ENCODE measurements around the gene SSB. TPM values are rescaled to one million over a fixed set of nuclear protein-coding genes. Genes with fewer than 3 reads are reported as not detected.

The SSB gene
- polyA plus RNA-seq, 1 donor from 2014 or later, result 214 TPM

DNA sequence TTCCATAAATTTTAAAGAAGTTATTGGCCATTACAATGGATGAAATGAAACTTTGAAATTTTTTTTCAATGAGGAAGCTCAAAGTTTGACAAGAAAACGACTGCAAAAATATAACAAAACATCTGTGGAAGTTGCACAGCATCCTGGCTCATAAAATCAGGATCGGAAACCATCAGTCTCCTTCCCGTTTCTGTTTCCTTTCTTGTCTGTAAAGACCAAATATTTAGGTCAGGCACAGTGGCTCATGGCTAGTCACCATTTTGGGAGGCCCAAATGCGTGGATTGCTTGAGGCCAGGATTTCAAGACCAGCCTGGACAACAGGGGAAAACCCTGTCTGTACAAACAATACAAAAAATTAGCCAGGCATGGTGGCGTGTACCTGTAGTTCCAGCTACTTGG is 27.6 kb upstream of the SSB start:
- Histone ChIP-seq H3K4me2 (ENCODE audit: low read length) (no peak overlapping the region), H4K20me1 (ENCODE audit: insufficient read depth) (no peaks in the 10 kb centered on the region), H3K79me2 (replicated peaks; ENCODE audit: insufficient read depth, low read length) (no peaks in the 10 kb centered on the region), H3K9me2 (ENCODE audit: insufficient read depth, low read length) (no peaks in the 10 kb centered on the region), H3K36me3 (ENCODE audit: insufficient read depth, low read length) (peaks cover 5% of the 10 kb centered on the region), H3K9me3 (ENCODE audit: low read length) (no peaks in the 10 kb centered on the region), H2AFZ (ENCODE audit: low read depth, low read length) (no peak overlapping the region), H3K4me3 (ENCODE audit: low read length) (no peak overlapping the region), H3K9ac (ENCODE audit: low read length) (no peak overlapping the region), H3K27me3 (ENCODE audit: insufficient read depth, low read depth, low read length) (no peaks in the 10 kb centered on the region), H3K27ac (ENCODE audit: low read length) (no peak overlapping the region), H3F3A (ENCODE audit: insufficient read depth, low read length, poor library complexity, severe bottlenecking) (no peaks in the 10 kb centered on the region)
- no peak for TF ChIP-seq CTCF (IDR thresholded peaks at IDR 0.05; ENCODE audit: poor library complexity, severe bottlenecking)
- TF ChIP-seq POLR2AphosphoS5 (IDR thresholded peaks at IDR 0.05), result no peak

DNA sequence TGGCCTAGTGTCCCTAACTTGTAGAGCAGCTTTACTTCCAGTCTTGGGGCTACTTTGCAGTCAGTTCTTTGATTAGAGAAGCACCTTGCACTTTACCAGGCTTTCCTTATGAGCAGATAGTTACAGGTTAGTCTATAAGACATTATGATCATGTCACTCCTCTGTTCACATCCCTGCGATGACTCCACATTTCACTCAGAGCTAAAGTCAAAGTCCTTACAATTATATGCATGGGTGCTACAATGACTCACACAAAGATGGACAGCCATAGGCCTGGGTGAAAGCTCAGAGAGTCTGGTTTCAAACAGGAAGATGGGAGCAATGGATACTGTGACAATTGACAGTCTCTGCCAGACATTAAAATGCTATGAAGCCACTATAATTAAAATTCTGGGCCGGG is 27.1 kb upstream of the SSB start:
- Histone ChIP-seq H3F3A (ENCODE audit: insufficient read depth, low read length, poor library complexity, severe bottlenecking) (no peaks in the 10 kb centered on the region), H3K4me2 (ENCODE audit: low read length) (no peak overlapping the region), H4K20me1 (ENCODE audit: insufficient read depth) (no peaks in the 10 kb centered on the region), H3K36me3 (ENCODE audit: insufficient read depth, low read length) (peaks cover 5% of the 10 kb centered on the region), H3K79me2 (replicated peaks; ENCODE audit: insufficient read depth, low read length) (no peaks in the 10 kb centered on the region), H3K27me3 (ENCODE audit: insufficient read depth, low read depth, low read length) (no peaks in the 10 kb centered on the region), H3K9ac (ENCODE audit: low read length) (no peak overlapping the region), H3K4me3 (ENCODE audit: low read length) (no peak overlapping the region), H3K9me2 (ENCODE audit: insufficient read depth, low read length) (no peaks in the 10 kb centered on the region), H2AFZ (ENCODE audit: low read depth, low read length) (no peak overlapping the region), H3K27ac (ENCODE audit: low read length) (no peak overlapping the region), H3K9me3 (ENCODE audit: low read length) (no peaks in the 10 kb centered on the region)
- no peak for TF ChIP-seq EZH2 (IDR thresholded peaks at IDR 0.05; ENCODE audit: borderline replicate concordance, insufficient read depth, low read length, poor library complexity, severe bottlenecking)
- no peak for TF ChIP-seq MXI1 (conservative IDR thresholded peaks at IDR 0.05; ENCODE audit: poor library complexity, severe bottlenecking)
- TF ChIP-seq EP300 (conservative IDR thresholded peaks at IDR 0.05; ENCODE audit: poor library complexity, severe bottlenecking), result no peak
- no peak for TF ChIP-seq TAF1 (IDR thresholded peaks at IDR 0.05; ENCODE audit: low read depth)
- no peak for TF ChIP-seq CTCF (IDR thresholded peaks at IDR 0.05; ENCODE audit: poor library complexity, severe bottlenecking)
- TF ChIP-seq SMC3 (conservative IDR thresholded peaks at IDR 0.05; ENCODE audit: poor library complexity), result no peak
- TF ChIP-seq, protein P1, sequence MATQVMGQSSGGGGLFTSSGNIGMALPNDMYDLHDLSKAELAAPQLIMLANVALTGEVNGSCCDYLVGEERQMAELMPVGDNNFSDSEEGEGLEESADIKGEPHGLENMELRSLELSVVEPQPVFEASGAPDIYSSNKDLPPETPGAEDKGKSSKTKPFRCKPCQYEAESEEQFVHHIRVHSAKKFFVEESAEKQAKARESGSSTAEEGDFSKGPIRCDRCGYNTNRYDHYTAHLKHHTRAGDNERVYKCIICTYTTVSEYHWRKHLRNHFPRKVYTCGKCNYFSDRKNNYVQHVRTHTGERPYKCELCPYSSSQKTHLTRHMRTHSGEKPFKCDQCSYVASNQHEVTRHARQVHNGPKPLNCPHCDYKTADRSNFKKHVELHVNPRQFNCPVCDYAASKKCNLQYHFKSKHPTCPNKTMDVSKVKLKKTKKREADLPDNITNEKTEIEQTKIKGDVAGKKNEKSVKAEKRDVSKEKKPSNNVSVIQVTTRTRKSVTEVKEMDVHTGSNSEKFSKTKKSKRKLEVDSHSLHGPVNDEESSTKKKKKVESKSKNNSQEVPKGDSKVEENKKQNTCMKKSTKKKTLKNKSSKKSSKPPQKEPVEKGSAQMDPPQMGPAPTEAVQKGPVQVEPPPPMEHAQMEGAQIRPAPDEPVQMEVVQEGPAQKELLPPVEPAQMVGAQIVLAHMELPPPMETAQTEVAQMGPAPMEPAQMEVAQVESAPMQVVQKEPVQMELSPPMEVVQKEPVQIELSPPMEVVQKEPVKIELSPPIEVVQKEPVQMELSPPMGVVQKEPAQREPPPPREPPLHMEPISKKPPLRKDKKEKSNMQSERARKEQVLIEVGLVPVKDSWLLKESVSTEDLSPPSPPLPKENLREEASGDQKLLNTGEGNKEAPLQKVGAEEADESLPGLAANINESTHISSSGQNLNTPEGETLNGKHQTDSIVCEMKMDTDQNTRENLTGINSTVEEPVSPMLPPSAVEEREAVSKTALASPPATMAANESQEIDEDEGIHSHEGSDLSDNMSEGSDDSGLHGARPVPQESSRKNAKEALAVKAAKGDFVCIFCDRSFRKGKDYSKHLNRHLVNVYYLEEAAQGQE (IDR thresholded peaks at IDR 0.05; ENCODE audit: borderline replicate concordance), result no peak
- TF ChIP-seq RAD21 (conservative IDR thresholded peaks at IDR 0.05), result no peak
- TF ChIP-seq POLR2AphosphoS5 (IDR thresholded peaks at IDR 0.05), result no peak

All from neural cell (in vitro differentiated cells).